WTC11 (cell line): ENCODE data around the gene GMPR. TPM values are rescaled to one million over a fixed set of nuclear protein-coding genes. Genes with fewer than 3 reads are reported as not detected.

Experiments used
- ATAC-seq: fragments of 200-7000 bp; cut with Tn5 transposase; 2 replicates; pipeline ENCODE4 v1.10.0; 2021; ENCODE audit warnings: mild to moderate bottlenecking, moderate library complexity
- CTCF ChIA-PET: fragments of 300-600 bp; sonication (Branson Sonifier 250); formaldehyde crosslinking; loops from one replicate; lab custom pipeline; 2021; ENCODE audit warnings: antibody characterized with exemption; lab: Charles Lee
- POLR2A ChIA-PET: fragments of 350-600 bp; sonication (Branson Sonifier 250); formaldehyde crosslinking; loops from one replicate; lab custom pipeline; 2021; ENCODE audit warnings: antibody characterized with exemption; lab: Charles Lee
- DNase-seq: peaks from one replicate; pipeline ENCODE4 v3.0.0; 2021; ENCODE audit warnings: low spot score
- H3K27ac Mint-ChIP-seq: 2 replicates; pipeline ENCODE4 v1.8.0; 2021; ENCODE audit warnings: mixed read lengths
- H3K27me3 Mint-ChIP-seq: 2 replicates; pipeline ENCODE4 v1.8.0; 2021; ENCODE audit warnings: low read depth, mild to moderate bottlenecking, moderate library complexity, mixed read lengths
- H3K36me3 Mint-ChIP-seq: 2 replicates; pipeline ENCODE4 v1.8.0; 2021; ENCODE audit warnings: mixed read lengths
- H3K4me1 Mint-ChIP-seq: 2 replicates; pipeline ENCODE4 v1.8.0; 2022; ENCODE audit warnings: mixed read lengths
- H3K4me3 Mint-ChIP-seq: 2 replicates; pipeline ENCODE4 v1.8.0; 2021; ENCODE audit warnings: mild to moderate bottlenecking, moderate library complexity, mixed read lengths
- H3K9me3 Mint-ChIP-seq: 2 replicates; pipeline ENCODE4 v1.8.0; 2021; ENCODE audit warnings: mixed read lengths
- CREB1 ChIP-seq: sonication (generic); formaldehyde crosslinking; IDR thresholded peaks from 2 replicates; pipeline ENCODE4 v1.8.0; 2023; ENCODE audit warnings: mild to moderate bottlenecking, missing genetic modification reagents
- CREM ChIP-seq: sonication (generic); formaldehyde crosslinking; IDR thresholded peaks from 2 replicates; pipeline ENCODE4 v1.8.1; 2022; ENCODE audit warnings: mild to moderate bottlenecking, missing genetic modification reagents, moderate library complexity
- FOXJ3 ChIP-seq: sonication (generic); formaldehyde crosslinking; IDR thresholded peaks from 2 replicates; pipeline ENCODE4 v1.9.0; 2021; ENCODE audit warnings: missing genetic modification reagents, mild to moderate bottlenecking, borderline replicate concordance
- GTF2I ChIP-seq: fragments of 250-450 bp; sonication (Bioruptor Pico); conservative IDR thresholded peaks from 2 replicates; pipeline ENCODE4 v1.4.0; 2021; ENCODE audit warnings: mild to moderate bottlenecking
- MYBL2 ChIP-seq: sonication (generic); formaldehyde crosslinking; IDR thresholded peaks from 2 replicates; pipeline ENCODE4 v1.8.1; 2023; ENCODE audit warnings: mild to moderate bottlenecking, moderate library complexity, missing genetic modification reagents
- NR1H2 ChIP-seq: sonication (generic); formaldehyde crosslinking; IDR thresholded peaks from 2 replicates; pipeline ENCODE4 v1.9.0; 2021; ENCODE audit warnings: mild to moderate bottlenecking, moderate library complexity, missing genetic modification reagents
- NR3C1 ChIP-seq: sonication (generic); formaldehyde crosslinking; conservative IDR thresholded peaks from 2 replicates; pipeline ENCODE4 v1.8.1; 2023; ENCODE audit warnings: low read depth, mild to moderate bottlenecking, missing genetic modification reagents
- SP1 ChIP-seq: sonication (generic); formaldehyde crosslinking; conservative IDR thresholded peaks from 2 replicates; pipeline ENCODE4 v1.8.1; 2022; ENCODE audit warnings: missing genetic modification reagents
- ZNF121 ChIP-seq: sonication (generic); formaldehyde crosslinking; IDR thresholded peaks from 2 replicates; pipeline ENCODE4 v1.8.0; 2023; ENCODE audit warnings: missing genetic modification reagents
- total RNA-seq: library from RNA; stranded (reverse); gene quantifications from 3 replicates; pipeline ENCODE4 v1.2.3, GENCODE V29; 2021
- TF ChIP-seq, protein P1 (sequence below): fragments of 200-600 bp; IDR thresholded peaks from 2 replicates; pipeline ENCODE4 v1.8.0; 2022; ENCODE audit warnings: antibody characterized with exemption
- TF ChIP-seq, protein P2 (sequence below): sonication (generic); formaldehyde crosslinking; IDR thresholded peaks from 2 replicates; pipeline ENCODE4 v1.8.1; 2023; ENCODE audit warnings: mild to moderate bottlenecking, missing genetic modification reagents
- TF ChIP-seq, protein P3 (sequence below): sonication (generic); formaldehyde crosslinking; IDR thresholded peaks from 2 replicates; pipeline ENCODE4 v1.8.0; 2022; ENCODE audit warnings: mild to moderate bottlenecking, missing genetic modification reagents

Gene GMPR
- total RNA-seq, 1 experiment from 2014 or later = 2.4 TPM

DNA sequence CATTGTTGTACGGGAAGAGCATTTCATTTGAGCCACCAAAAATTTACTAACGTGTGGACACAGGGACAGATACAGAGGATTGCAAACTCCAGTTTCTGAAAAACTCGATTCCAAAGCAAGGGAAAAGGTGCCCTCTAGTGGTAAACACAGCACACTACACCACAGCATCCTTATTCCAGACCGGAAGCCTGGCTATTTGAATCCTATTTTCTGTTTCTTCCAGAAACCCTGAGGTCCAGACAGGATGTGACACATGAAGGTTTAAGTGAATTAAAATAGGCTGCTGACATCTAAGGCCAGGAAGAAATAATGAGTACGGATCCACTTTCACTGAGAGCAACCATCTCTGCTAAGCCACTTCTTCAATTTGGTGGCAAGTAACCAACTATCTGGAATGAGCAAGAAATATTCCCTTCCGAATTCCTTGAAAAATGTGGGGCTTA is 31.8 kb upstream of the GMPR start:
- ChIA-PET CTCF (interaction anchor here (0.6 to 5.2 kb wide), 9 partner anchors 9 to 514 kb away, joined by 3 to 59 read pairs (median 3); no protein-coding TSS in a partner anchor), POLR2A (no interaction called here)
- peak; percentile 78 for ATAC-seq
- Mint-ChIP-seq H3K9me3 (peaks cover 24% of the 10 kb centered on the region), H3K4me1 (peaks cover 2% of the 10 kb centered on the region; the same call in 1 of the 2 replicates), H3K36me3 (no peaks in the 10 kb centered on the region), H3K27ac (no peak overlapping the region), H3K4me3 (no peak overlapping the region), H3K27me3 (no peaks in the 10 kb centered on the region)
- TF ChIP-seq CREM (CRISPR knock-in tag) = no peak
- TF ChIP-seq, protein P1, sequence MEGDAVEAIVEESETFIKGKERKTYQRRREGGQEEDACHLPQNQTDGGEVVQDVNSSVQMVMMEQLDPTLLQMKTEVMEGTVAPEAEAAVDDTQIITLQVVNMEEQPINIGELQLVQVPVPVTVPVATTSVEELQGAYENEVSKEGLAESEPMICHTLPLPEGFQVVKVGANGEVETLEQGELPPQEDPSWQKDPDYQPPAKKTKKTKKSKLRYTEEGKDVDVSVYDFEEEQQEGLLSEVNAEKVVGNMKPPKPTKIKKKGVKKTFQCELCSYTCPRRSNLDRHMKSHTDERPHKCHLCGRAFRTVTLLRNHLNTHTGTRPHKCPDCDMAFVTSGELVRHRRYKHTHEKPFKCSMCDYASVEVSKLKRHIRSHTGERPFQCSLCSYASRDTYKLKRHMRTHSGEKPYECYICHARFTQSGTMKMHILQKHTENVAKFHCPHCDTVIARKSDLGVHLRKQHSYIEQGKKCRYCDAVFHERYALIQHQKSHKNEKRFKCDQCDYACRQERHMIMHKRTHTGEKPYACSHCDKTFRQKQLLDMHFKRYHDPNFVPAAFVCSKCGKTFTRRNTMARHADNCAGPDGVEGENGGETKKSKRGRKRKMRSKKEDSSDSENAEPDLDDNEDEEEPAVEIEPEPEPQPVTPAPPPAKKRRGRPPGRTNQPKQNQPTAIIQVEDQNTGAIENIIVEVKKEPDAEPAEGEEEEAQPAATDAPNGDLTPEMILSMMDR = peak; percentile 98
- DNase-seq = peak; percentile 61

DNA sequence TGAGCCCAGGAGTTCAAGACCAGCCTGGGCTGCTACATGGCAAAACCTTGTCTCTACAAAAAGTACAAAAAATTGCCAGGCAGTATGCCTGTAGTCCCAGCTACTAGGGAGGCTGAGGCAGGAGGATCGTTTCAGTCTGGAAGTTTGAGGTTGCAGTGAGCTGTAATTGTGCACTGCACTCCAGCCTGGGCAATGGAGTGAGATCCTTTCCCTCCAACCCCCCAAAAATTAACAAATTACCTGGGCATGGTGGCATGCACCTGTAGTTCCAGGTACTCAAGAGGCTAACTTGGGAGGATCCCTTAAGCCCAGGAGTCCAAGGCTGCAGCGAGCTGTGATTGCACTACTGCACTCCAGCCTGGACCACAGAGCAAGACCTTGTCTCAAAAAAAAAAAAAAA is 29.4 kb upstream of the GMPR start:
- Mint-ChIP-seq H3K4me1 (peaks cover 2% of the 10 kb centered on the region; the same call in 1 of the 2 replicates), H3K36me3 (no peaks in the 10 kb centered on the region), H3K27ac (no peak overlapping the region), H3K4me3 (no peak overlapping the region), H3K27me3 (no peaks in the 10 kb centered on the region), H3K9me3 (peaks cover 13% of the 10 kb centered on the region)
- no peak for ATAC-seq
- DNase-seq = no peak
- POLR2A ChIA-PET = no interaction called here
- 0 out of 2 replicates have a peak, but pooled peaks have one; percentile 11 for TF ChIP-seq ZNF121
- TF ChIP-seq MYBL2 = no peak
- TF ChIP-seq, all 79 proteins: peak for 1
- CTCF ChIA-PET = no interaction called here

DNA sequence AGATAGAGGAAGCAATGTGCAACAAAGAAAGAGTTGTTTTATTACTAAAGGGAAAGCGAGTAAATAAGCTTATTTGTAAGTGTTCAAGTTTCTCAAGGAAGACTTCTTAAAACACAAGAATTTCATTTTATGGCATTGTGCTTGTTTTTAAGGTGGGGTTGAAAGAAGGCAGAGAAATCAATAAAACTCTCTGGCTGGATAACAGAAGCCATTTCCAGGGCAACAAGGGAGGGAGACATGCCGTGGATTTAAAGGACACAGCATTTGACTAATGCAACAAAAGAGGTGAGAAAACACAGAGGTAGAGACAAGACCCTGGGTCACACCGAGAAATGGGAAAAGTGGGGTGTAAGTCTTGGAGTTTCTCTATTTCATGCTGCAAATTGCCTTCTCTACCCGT is 28.8 kb upstream of the GMPR start:
- Mint-ChIP-seq H3K27me3 (no peaks in the 10 kb centered on the region), H3K9me3 (peaks cover 13% of the 10 kb centered on the region), H3K27ac (no peak overlapping the region), H3K36me3 (no peaks in the 10 kb centered on the region), H3K4me1 (peaks cover 2% of the 10 kb centered on the region; the same call in 1 of the 2 replicates), H3K4me3 (no peak overlapping the region)
- ChIA-PET POLR2A (no interaction called here), CTCF (no interaction called here)
- no peak for TF ChIP-seq NR1H2
- TF ChIP-seq NR3C1 (CRISPR knock-in tag) = no peak
- no peak for TF ChIP-seq CREB1
- no peak for TF ChIP-seq FOXJ3 (CRISPR knock-in tag)
- TF ChIP-seq SP1 (CRISPR knock-in tag) = no peak
- DNase-seq (no peak), ATAC-seq (no peak)

DNA sequence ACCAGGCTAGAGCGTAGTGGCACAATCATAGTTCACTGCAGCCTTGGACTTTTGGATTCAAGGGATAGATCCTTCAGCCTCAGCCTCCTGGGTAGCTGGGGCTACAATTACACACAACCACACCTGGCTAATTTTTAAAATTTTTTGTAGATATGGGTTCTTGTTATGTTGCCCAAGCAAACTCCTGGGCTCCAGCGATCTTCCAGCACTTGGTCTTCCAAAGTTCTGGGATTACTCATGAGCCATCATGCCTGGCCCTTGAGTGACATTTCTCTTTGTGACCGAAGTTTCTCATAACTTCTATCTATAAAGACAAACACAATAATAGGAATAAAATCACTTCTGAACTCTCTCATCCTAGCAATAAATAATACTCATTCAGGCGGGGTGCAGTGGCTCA is 26.1 kb upstream of the GMPR start:
- no peaks in the 10 kb centered on the region for H3K36me3 Mint-ChIP-seq
- POLR2A ChIA-PET = no interaction called here
- H3K4me3 Mint-ChIP-seq = no peak overlapping the region
- no peak for TF ChIP-seq GTF2I (CRISPR knock-in tag)
- TF ChIP-seq, protein P2, sequence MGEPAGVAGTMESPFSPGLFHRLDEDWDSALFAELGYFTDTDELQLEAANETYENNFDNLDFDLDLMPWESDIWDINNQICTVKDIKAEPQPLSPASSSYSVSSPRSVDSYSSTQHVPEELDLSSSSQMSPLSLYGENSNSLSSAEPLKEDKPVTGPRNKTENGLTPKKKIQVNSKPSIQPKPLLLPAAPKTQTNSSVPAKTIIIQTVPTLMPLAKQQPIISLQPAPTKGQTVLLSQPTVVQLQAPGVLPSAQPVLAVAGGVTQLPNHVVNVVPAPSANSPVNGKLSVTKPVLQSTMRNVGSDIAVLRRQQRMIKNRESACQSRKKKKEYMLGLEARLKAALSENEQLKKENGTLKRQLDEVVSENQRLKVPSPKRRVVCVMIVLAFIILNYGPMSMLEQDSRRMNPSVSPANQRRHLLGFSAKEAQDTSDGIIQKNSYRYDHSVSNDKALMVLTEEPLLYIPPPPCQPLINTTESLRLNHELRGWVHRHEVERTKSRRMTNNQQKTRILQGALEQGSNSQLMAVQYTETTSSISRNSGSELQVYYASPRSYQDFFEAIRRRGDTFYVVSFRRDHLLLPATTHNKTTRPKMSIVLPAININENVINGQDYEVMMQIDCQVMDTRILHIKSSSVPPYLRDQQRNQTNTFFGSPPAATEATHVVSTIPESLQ = no peak
- TF ChIP-seq, protein P3, sequence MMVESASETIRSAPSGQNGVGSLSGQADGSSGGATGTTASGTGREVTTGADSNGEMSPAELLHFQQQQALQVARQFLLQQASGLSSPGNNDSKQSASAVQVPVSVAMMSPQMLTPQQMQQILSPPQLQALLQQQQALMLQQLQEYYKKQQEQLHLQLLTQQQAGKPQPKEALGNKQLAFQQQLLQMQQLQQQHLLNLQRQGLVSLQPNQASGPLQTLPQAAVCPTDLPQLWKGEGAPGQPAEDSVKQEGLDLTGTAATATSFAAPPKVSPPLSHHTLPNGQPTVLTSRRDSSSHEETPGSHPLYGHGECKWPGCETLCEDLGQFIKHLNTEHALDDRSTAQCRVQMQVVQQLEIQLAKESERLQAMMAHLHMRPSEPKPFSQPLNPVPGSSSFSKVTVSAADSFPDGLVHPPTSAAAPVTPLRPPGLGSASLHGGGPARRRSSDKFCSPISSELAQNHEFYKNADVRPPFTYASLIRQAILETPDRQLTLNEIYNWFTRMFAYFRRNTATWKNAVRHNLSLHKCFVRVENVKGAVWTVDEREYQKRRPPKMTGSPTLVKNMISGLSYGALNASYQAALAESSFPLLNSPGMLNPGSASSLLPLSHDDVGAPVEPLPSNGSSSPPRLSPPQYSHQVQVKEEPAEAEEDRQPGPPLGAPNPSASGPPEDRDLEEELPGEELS (CRISPR knock-in tag) = no peak
- CTCF ChIA-PET = no interaction called here
- no peaks in the 10 kb centered on the region; the same call in 1 of the 2 replicates for H3K4me1 Mint-ChIP-seq
- no peak for DNase-seq
- no peak overlapping the region for H3K27ac Mint-ChIP-seq
- no peaks in the 10 kb centered on the region for H3K27me3 Mint-ChIP-seq
- H3K9me3 Mint-ChIP-seq = peaks cover 13% of the 10 kb centered on the region
- ATAC-seq = no peak
